Measurements from ENCODE around the gene GABRB1. TPM values are rescaled to one million over a fixed set of nuclear protein-coding genes. Genes with fewer than 3 reads are reported as not detected.

Gene GABRB1
- total and polyA plus RNA-seq, 2 of the 8 experiments (the other 6 are each of a cell fraction or from before 2014, with no cell fraction given), result 0.22 to 0.38 TPM

DNA sequence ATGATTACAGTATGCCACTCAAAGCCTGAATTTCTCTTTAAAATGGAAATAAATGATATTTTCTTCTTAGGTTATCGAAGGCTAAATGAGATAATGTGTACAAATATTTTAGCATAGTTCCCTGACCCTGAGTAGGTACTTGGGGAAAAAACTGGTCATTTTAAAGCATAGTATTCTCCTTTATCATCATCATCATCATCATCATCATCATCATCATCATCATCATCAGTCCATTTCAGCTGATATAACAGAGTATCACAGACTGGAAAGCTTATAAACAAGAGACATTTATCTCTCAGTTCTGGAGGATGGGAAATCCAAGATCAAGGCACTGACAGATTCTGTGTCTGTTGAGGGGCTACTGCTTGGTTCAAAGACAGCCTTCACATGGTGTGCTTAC, 13.9 kb downstream of the GABRB1 start:
- Histone ChIP-seq H3K4me2 (ENCODE audit: insufficient read depth in 1 of 2, low read depth in 2 of 2, low read length in 2 of 2) (no peak overlapping the region), H4K20me1 (replicated peaks in 1 of 2; ENCODE audit: control insufficient read depth in 1 of 2, insufficient read depth in 2 of 2, low read length in 2 of 2) (no peaks in the 10 kb centered on the region), H2BK5ac (ENCODE audit: low read depth, low read length) (no peak overlapping the region), H4K8ac (ENCODE audit: extremely low read depth, insufficient read depth, low read length) (no peak overlapping the region), H4K91ac (replicated peaks; ENCODE audit: insufficient read length, low read length) (no peak overlapping the region), H3K36me3 (ENCODE audit: control insufficient read depth in 2 of 4, insufficient read depth in 4 of 4, low read length in 3 of 4) (no peaks in the 10 kb centered on the region), H2AFZ (ENCODE audit: low read length) (no peak overlapping the region), H3K27me3 (replicated peaks in 1 of 4; ENCODE audit: control insufficient read depth in 3 of 4, extremely low read depth in 1 of 4, insufficient read depth in 3 of 4, low read length in 3 of 4) (no peaks in the 10 kb centered on the region), H3K56ac (replicated peaks; ENCODE audit: insufficient read length, low read depth, low read length) (no peak overlapping the region), H3K18ac (ENCODE audit: extremely low read depth, low read length) (no peak overlapping the region), H3K27ac (ENCODE audit: low read depth, low read length) (no peak overlapping the region), H2BK12ac (ENCODE audit: low read depth, low read length) (no peak overlapping the region), H3K23me2 (ENCODE audit: low read depth, low read length) (no peaks in the 10 kb centered on the region), H3K14ac (ENCODE audit: insufficient read length) (no peak overlapping the region), H3K79me1 (ENCODE audit: low read depth, low read length) (no peaks in the 10 kb centered on the region), H3K9ac (replicated peaks in 1 of 4; ENCODE audit: extremely low read depth in 1 of 4, low read depth in 3 of 4, low read length in 3 of 4) (no peak overlapping the region), H3K23ac (ENCODE audit: insufficient read length) (no peak overlapping the region), H3K4me1 (replicated peaks in 1 of 4; ENCODE audit: control insufficient read depth in 3 of 4, insufficient read depth in 4 of 4, low read length in 3 of 4) (no peaks in the 10 kb centered on the region), H2BK15ac (ENCODE audit: low read length) (no peak overlapping the region), H3K9me3 (ENCODE audit: insufficient read depth in 2 of 2, low read depth in 1 of 2, low read length in 1 of 2) (no peaks in the 10 kb centered on the region), H3K4ac (replicated peaks; ENCODE audit: insufficient read length, low read depth, low read length) (no peak overlapping the region), H2BK20ac (ENCODE audit: low read length) (no peak overlapping the region), H3K79me2 (ENCODE audit: control insufficient read depth in 1 of 2, insufficient read depth in 2 of 2, low read length in 2 of 2) (no peaks in the 10 kb centered on the region), H4K5ac (ENCODE audit: insufficient read length, low read depth, low read length) (no peak overlapping the region), H2AK5ac (ENCODE audit: low read depth, low read length) (no peak overlapping the region), H2BK120ac (replicated peaks; ENCODE audit: low read depth, low read length) (no peak overlapping the region), H3K4me3 (ENCODE audit: extremely low read depth in 1 of 4, insufficient read depth in 2 of 4, low read depth in 3 of 4, low read length in 4 of 4) (no peak overlapping the region)
- POLR2A ChIA-PET (ENCODE audit: partially characterized antibody), result no interaction called here
- FAIRE-seq (no peak), DNase-seq (ENCODE audit: low read depth in 1 of 2, low spot score in 2 of 2) (no peak)
- 93% methylated on average over 1 of the region's 1 CpG; no CpG with 5 or more reads in 1 of the 2 experiments for WGBS, 2 experiments (ENCODE audit: extremely low coverage in 1 of 2, insufficient coverage in 1 of 2, insufficient read length in 1 of 2, insufficient replicate concordance in 2 of 2, low coverage in 1 of 2, low lambda C conversion rate in 2 of 2, missing lambda C conversion rate in 1 of 2)
- no peak for TF ChIP-seq GTF2F1 (IDR thresholded peaks at IDR 0.05; ENCODE audit: borderline replicate concordance, low read depth, low read length)
- TF ChIP-seq ZNF274 (IDR thresholded peaks at IDR 0.05; ENCODE audit: borderline replicate concordance, extremely low read depth, low read length), result no peak
- TF ChIP-seq, protein P1, sequence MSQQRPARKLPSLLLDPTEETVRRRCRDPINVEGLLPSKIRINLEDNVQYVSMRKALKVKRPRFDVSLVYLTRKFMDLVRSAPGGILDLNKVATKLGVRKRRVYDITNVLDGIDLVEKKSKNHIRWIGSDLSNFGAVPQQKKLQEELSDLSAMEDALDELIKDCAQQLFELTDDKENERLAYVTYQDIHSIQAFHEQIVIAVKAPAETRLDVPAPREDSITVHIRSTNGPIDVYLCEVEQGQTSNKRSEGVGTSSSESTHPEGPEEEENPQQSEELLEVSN (IDR thresholded peaks at IDR 0.05), result no peak
- TF ChIP-seq SP2 (IDR thresholded peaks at IDR 0.05; ENCODE audit: low read length), result no peak
- TF ChIP-seq, protein P2, sequence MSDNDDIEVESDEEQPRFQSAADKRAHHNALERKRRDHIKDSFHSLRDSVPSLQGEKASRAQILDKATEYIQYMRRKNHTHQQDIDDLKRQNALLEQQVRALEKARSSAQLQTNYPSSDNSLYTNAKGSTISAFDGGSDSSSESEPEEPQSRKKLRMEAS (IDR thresholded peaks at IDR 0.05), result no peak
- TF ChIP-seq MAFK (IDR thresholded peaks at IDR 0.05; ENCODE audit: low read depth, low read length), result no peak
- TF ChIP-seq KDM5A (IDR thresholded peaks at IDR 0.05; ENCODE audit: low read length), result no peak
- CTCF ChIA-PET (ENCODE audit: partially characterized antibody), result no interaction called here

Data from H1 (cell line).